ENCODE measurements around the gene MAPK4.
"Not testable (repeated sequence)": the region's sequence is repeated elsewhere in the genome, so short reads cannot be mapped to it uniquely, and the experiment has no call there.

Gene MAPK4

DNA sequence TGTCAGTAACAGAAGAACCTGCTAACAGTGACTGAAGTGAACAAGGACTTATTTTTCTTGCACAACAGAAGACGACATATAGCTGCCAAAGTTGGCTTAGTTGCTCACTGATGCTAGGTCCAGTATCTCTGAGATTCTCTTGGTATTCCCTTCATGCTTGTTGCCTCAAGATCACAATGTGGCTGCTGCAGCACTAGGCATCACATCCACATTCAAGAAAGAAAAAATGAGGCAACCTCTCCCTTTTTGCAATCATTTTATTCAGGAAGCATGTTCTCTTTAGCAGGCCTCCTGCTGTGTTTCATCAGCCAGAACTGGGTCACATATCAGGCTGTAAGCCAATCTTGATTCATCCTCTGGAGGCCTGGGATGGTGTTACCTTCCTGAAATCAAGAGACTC is 11.7 kb upstream of the MAPK4 start:
- Histone ChIP-seq H3K27me3 (replicated peaks; ENCODE audit: control insufficient read depth, insufficient read depth, low read length, poor library complexity, severe bottlenecking) (no peaks in the 10 kb centered on the region), H3K9me3 (ENCODE audit: control insufficient read depth, low read length) (no peaks in the 10 kb centered on the region), H3K4me3 (ENCODE audit: insufficient read depth, low read depth, low read length, poor library complexity, severe bottlenecking) (no peak overlapping the region), H3K4me1 (ENCODE audit: control insufficient read depth, insufficient read depth, low read length, poor library complexity, severe bottlenecking) (no peaks in the 10 kb centered on the region), H3K36me3 (ENCODE audit: control insufficient read depth, insufficient read depth, low read length) (no peaks in the 10 kb centered on the region), H3K27ac (ENCODE audit: insufficient read depth, low read length, poor library complexity, severe bottlenecking) (no peak overlapping the region)
- DNase-seq, result no peak

DNA sequence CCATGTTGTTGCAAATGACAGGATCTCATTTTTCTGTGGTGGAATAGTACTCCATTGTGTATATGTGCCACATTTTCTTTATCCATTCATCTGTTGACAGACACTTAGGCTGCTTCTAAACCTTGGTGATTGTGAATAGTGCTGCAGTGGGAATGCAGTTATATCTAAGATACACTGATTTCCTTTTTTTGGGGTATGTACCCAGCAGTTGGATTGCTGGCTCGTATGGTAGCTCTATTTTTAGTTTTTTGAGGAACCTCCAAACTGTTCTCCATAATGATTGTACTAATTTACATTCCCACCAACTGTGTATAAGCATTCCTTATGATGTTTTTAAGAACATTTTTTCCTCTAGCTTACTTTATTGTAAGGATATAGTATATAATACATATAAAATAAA is 8.2 kb upstream of the MAPK4 start:
- not testable (repeated sequence) for H3K27ac ChIP-seq (ENCODE audit: insufficient read depth, low read length, poor library complexity, severe bottlenecking); H3K27me3 ChIP-seq (replicated peaks; ENCODE audit: control insufficient read depth, insufficient read depth, low read length, poor library complexity, severe bottlenecking); H3K4me3 ChIP-seq (ENCODE audit: insufficient read depth, low read depth, low read length, poor library complexity, severe bottlenecking); H3K9me3 ChIP-seq (ENCODE audit: control insufficient read depth, low read length); H3K36me3 ChIP-seq (ENCODE audit: control insufficient read depth, insufficient read depth, low read length); H3K4me1 ChIP-seq (ENCODE audit: control insufficient read depth, insufficient read depth, low read length, poor library complexity, severe bottlenecking); DNase-seq

DNA sequence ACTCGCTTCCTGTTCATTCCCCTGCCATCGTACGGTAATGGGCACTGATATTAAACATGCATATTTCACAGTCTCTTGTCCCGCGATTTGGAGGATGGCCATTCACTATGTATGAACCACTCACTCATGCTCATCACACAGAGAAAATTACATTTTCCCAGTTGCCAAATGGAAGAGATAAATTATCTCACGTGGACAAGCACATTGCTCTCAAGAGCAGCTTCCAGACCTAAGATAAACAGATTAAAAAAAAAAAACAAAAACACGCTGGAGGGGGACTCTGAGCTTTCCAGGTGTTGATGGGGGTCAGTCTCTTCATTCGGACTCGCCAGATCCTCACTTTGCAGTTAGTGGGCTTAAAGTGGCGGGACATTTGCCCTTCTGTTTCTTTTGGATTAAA is 1.7 kb upstream of the MAPK4 start:
- DNase-seq, result no peak
- no peaks in the 10 kb centered on the region for H3K9me3 ChIP-seq (ENCODE audit: control insufficient read depth, low read length)
- H3K4me1 ChIP-seq (ENCODE audit: control insufficient read depth, insufficient read depth, low read length, poor library complexity, severe bottlenecking), result peaks cover 10% of the 10 kb centered on the region
- H3K36me3 ChIP-seq (ENCODE audit: control insufficient read depth, insufficient read depth, low read length), result no peaks in the 10 kb centered on the region
- H3K27ac ChIP-seq (ENCODE audit: insufficient read depth, low read length, poor library complexity, severe bottlenecking), result no peak overlapping the region
- H3K27me3 ChIP-seq (replicated peaks; ENCODE audit: control insufficient read depth, insufficient read depth, low read length, poor library complexity, severe bottlenecking), result peaks cover 13% of the 10 kb centered on the region
- no peak overlapping the region for H3K4me3 ChIP-seq (ENCODE audit: insufficient read depth, low read depth, low read length, poor library complexity, severe bottlenecking)

DNA sequence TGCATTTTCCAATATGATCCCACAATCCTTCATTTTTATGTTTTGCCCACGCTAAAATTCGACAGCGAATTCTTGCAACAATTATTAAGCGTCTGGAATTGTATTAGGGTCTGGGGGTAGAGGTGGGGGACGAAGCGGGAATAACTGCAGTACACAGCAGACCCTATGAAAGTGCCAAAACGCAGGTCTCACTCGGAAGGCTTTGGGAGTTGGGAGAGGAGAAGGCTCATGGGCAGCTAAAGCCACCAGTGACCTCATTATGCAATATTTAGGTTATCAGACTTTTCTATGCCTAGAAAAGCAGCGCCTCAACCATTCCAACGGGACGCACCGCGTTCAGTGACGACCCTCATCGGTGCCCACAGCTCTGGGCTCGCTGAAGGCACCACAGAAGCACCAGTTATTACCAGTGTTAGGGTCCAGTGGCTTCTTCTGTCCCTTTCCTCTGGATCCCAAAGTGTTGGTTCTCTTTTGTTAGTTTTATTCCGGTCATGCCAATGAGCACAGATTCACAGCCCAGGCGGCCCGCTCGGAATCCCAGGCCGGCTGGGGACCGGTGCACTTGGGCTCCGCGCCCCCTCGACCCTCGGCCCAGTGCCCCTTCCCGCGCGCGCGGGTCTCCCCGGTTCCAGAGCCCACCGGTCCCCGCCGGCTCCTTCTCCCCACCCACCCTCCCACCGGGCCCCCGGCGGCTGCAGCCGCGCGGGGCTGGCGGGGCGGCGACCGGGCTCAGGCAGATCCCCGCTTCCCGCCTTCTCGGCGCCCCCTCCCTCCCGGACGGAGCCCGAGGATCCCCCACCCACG is 737 bp upstream of the MAPK4 start:
- peaks cover 10% of the 10 kb centered on the region for H3K4me1 ChIP-seq (ENCODE audit: control insufficient read depth, insufficient read depth, low read length, poor library complexity, severe bottlenecking)
- no peak for DNase-seq
- H3K9me3 ChIP-seq (ENCODE audit: control insufficient read depth, low read length), result no peaks in the 10 kb centered on the region
- H3K4me3 ChIP-seq (ENCODE audit: insufficient read depth, low read depth, low read length, poor library complexity, severe bottlenecking), result no peak overlapping the region
- H3K27ac ChIP-seq (ENCODE audit: insufficient read depth, low read length, poor library complexity, severe bottlenecking), result no peak overlapping the region
- H3K36me3 ChIP-seq (ENCODE audit: control insufficient read depth, insufficient read depth, low read length), result no peaks in the 10 kb centered on the region
- peaks cover 13% of the 10 kb centered on the region for H3K27me3 ChIP-seq (replicated peaks; ENCODE audit: control insufficient read depth, insufficient read depth, low read length, poor library complexity, severe bottlenecking)

DNA sequence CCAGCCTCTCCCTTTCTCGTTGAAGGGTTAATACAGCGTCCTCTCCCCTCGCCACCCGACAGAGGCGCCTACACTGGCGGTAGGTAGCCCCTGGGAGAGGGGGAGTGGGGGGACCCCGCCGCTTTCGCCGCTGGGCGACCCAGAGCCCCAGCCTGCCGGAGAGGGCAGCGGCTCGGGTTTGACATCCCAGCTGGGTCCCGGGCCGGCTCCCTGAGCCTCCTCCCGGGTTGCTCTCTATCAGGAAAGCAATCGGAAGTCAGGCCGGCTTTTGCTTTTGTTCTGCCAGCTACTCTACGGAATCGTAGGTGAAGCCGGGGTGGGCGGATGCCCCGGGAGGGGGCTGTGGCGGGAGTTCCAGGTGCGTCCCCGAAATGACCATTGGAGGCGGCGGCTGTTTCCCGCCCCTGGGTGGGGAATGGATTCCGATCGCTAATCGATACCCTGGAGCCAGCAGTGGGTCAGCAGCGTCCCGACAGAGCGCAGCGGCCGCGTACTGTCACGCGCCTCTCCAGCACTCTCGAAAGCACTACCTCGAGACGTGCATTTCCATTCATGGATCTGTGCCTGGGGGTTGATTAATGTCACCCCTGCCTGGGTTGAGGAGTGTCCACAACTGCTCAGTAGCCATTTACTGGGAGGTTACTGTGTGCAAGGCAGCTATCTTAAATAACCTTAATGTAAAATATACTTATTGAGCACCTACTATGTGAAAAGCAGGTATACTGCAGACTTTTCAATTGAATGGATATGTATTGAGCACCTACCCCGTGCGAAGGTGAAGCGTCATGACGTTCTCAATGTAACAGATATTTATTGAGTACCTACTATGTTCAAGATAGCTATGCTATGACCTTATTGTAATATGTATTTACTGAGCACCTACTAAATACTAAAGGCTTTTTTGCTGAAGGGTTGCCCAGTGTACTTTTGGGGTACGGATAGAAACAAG is 1.1 kb downstream of the MAPK4 start:
- Histone ChIP-seq H3K4me1 (ENCODE audit: control insufficient read depth, insufficient read depth, low read length, poor library complexity, severe bottlenecking) (peaks cover 10% of the 10 kb centered on the region), H3K4me3 (ENCODE audit: insufficient read depth, low read depth, low read length, poor library complexity, severe bottlenecking) (peak overlapping the region; percentile 50), H3K9me3 (ENCODE audit: control insufficient read depth, low read length) (no peaks in the 10 kb centered on the region), H3K27ac (ENCODE audit: insufficient read depth, low read length, poor library complexity, severe bottlenecking) (no peak overlapping the region), H3K27me3 (replicated peaks; ENCODE audit: control insufficient read depth, insufficient read depth, low read length, poor library complexity, severe bottlenecking) (peaks cover 13% of the 10 kb centered on the region), H3K36me3 (ENCODE audit: control insufficient read depth, insufficient read depth, low read length) (no peaks in the 10 kb centered on the region)
- no peak for DNase-seq

DNA sequence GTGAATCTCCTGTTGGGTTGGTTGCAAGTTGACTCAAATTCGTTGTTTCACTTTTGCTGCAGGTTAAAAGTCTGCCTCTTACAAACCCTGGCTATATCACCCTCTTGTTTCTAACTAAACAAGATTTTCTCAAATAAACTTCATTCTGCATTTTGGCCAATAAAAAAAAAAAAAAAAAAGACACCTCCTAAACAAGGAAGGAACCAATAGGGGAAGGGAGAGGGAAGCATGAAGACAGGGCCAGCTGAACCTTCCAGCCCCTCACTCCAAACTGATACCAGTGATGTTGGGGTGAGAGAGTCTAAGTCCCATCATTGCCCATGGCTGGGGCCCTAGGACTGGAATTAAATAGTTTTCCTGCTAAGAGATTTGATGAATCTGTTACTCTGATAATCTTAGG is 2.4 kb downstream of the MAPK4 start:
- not testable (repeated sequence) for H3K9me3 ChIP-seq (ENCODE audit: control insufficient read depth, low read length); H3K36me3 ChIP-seq (ENCODE audit: control insufficient read depth, insufficient read depth, low read length); H3K4me3 ChIP-seq (ENCODE audit: insufficient read depth, low read depth, low read length, poor library complexity, severe bottlenecking); DNase-seq; H3K27ac ChIP-seq (ENCODE audit: insufficient read depth, low read length, poor library complexity, severe bottlenecking); H3K4me1 ChIP-seq (ENCODE audit: control insufficient read depth, insufficient read depth, low read length, poor library complexity, severe bottlenecking)
- H3K27me3 ChIP-seq (replicated peaks; ENCODE audit: control insufficient read depth, insufficient read depth, low read length, poor library complexity, severe bottlenecking), result peaks cover 13% of the 10 kb centered on the region

DNA sequence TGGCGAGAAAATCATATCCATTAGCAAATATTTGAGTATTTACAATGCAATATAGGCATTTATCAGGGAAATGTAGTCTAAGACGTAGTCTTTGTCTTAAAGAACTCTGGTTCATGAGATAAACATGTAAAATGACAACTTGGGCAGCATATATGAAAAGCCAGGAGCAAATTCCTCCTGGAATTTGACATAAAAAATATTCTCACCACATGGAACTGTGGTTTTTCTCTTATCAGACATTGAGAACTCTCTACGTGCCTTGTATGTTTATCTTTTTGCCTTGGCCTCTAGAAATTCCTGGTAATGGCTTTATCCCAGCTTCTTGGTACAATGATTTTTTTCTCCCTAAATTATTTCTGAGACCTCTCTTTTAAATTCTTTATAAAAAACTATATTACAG is 2.8 kb downstream of the MAPK4 start:
- H3K4me1 ChIP-seq (ENCODE audit: control insufficient read depth, insufficient read depth, low read length, poor library complexity, severe bottlenecking), result peaks cover 10% of the 10 kb centered on the region
- H3K4me3 ChIP-seq (ENCODE audit: insufficient read depth, low read depth, low read length, poor library complexity, severe bottlenecking), result no peak overlapping the region
- no peak for DNase-seq
- H3K27ac ChIP-seq (ENCODE audit: insufficient read depth, low read length, poor library complexity, severe bottlenecking), result no peak overlapping the region
- peaks cover 13% of the 10 kb centered on the region for H3K27me3 ChIP-seq (replicated peaks; ENCODE audit: control insufficient read depth, insufficient read depth, low read length, poor library complexity, severe bottlenecking)
- H3K9me3 ChIP-seq (ENCODE audit: control insufficient read depth, low read length), result no peaks in the 10 kb centered on the region
- no peaks in the 10 kb centered on the region for H3K36me3 ChIP-seq (ENCODE audit: control insufficient read depth, insufficient read depth, low read length)

DNA sequence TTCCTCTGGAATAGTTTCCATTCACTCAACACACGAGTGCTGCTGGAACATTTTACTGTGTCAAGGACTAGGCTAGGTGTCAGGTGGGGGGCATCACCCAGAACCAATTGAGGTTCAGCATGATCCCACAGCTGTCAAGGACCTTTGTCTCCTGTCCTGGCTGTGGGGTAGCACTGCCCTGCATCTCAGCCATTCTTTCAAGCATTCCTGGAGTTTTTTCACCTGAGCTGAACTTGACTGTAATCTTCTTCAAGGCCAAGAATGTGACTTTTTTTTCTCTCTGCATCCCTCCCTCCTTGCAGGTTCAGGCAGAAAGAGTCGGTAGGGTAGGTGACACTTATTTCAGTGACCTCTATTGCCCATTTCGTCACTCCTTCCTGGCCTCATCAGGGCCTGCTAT is 3.5 kb downstream of the MAPK4 start:
- H3K9me3 ChIP-seq (ENCODE audit: control insufficient read depth, low read length), result no peaks in the 10 kb centered on the region
- no peak overlapping the region for H3K27ac ChIP-seq (ENCODE audit: insufficient read depth, low read length, poor library complexity, severe bottlenecking)
- no peaks in the 10 kb centered on the region for H3K36me3 ChIP-seq (ENCODE audit: control insufficient read depth, insufficient read depth, low read length)
- H3K4me3 ChIP-seq (ENCODE audit: insufficient read depth, low read depth, low read length, poor library complexity, severe bottlenecking), result no peak overlapping the region
- H3K4me1 ChIP-seq (ENCODE audit: control insufficient read depth, insufficient read depth, low read length, poor library complexity, severe bottlenecking), result peaks cover 10% of the 10 kb centered on the region
- H3K27me3 ChIP-seq (replicated peaks; ENCODE audit: control insufficient read depth, insufficient read depth, low read length, poor library complexity, severe bottlenecking), result peaks cover 13% of the 10 kb centered on the region
- DNase-seq, result no peak

DNA sequence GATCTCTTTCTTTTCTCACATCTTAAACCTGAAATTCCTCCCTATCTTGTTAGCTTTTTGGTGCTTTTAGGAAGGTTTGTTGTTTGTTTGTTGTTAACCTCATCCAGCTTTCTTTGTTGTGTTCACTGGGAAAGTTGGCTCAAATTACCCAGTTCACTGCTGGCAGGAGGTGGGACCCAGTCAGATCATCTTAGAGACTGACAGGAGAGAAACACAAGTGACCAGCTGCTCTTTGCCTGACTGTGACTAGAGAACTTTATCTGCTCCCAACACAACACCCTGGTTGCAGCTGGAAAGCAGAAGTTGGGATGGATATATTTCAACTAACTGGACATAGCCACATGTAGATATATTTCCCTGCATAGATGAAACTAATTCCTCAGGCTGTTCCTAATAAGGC is 10.0 kb downstream of the MAPK4 start:
- Histone ChIP-seq H3K4me3 (ENCODE audit: insufficient read depth, low read depth, low read length, poor library complexity, severe bottlenecking) (no peak overlapping the region), H3K4me1 (ENCODE audit: control insufficient read depth, insufficient read depth, low read length, poor library complexity, severe bottlenecking) (no peaks in the 10 kb centered on the region), H3K36me3 (ENCODE audit: control insufficient read depth, insufficient read depth, low read length) (no peaks in the 10 kb centered on the region), H3K27ac (ENCODE audit: insufficient read depth, low read length, poor library complexity, severe bottlenecking) (no peak overlapping the region), H3K9me3 (ENCODE audit: control insufficient read depth, low read length) (no peaks in the 10 kb centered on the region), H3K27me3 (replicated peaks; ENCODE audit: control insufficient read depth, insufficient read depth, low read length, poor library complexity, severe bottlenecking) (no peaks in the 10 kb centered on the region)
- DNase-seq, result no peak

DNA sequence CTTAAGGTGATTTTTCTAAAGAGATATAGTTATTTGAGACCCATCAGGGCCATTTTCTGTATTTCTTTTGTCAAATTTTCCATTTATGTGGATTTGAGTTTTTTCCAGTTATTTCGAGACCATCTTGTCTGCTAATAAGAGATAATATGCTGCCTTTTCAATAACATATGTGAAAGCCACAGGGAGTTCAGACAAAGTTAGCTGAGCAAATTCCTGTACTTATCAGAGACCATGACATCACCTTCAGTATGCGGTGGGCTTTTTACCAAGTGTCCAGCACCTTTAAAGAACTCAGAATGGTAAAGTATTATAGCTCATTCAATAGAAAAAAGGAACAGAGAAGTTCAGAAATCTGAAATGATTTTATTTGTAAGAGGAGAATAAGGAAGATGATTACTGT is 11.7 kb downstream of the MAPK4 start:
- Histone ChIP-seq H3K9me3 (ENCODE audit: control insufficient read depth, low read length) (no peaks in the 10 kb centered on the region), H3K27me3 (replicated peaks; ENCODE audit: control insufficient read depth, insufficient read depth, low read length, poor library complexity, severe bottlenecking) (no peaks in the 10 kb centered on the region), H3K4me3 (ENCODE audit: insufficient read depth, low read depth, low read length, poor library complexity, severe bottlenecking) (no peak overlapping the region), H3K27ac (ENCODE audit: insufficient read depth, low read length, poor library complexity, severe bottlenecking) (no peak overlapping the region), H3K36me3 (ENCODE audit: control insufficient read depth, insufficient read depth, low read length) (no peaks in the 10 kb centered on the region), H3K4me1 (ENCODE audit: control insufficient read depth, insufficient read depth, low read length, poor library complexity, severe bottlenecking) (no peaks in the 10 kb centered on the region)
- no peak for DNase-seq

All from effector memory CD4-positive, alpha-beta T cell (primary cell).